Endothelial cell of umbilical vein (primary cell): ENCODE results near the gene ZBTB37.
"Not testable (repeated sequence)": the region's sequence is repeated elsewhere in the genome, so short reads cannot be mapped to it uniquely, and the experiment has no call there.

ENCODE experiments used
- EZH2 ChIP-seq: IDR thresholded peaks from 2 replicates; pipeline ENCODE4 v1.6.1; 2012; ENCODE audit warnings: borderline replicate concordance, low read depth, mild to moderate bottlenecking, moderate library complexity, low read length, inconsistent platforms; ENCODE audit not compliant: severe bottlenecking
- FOS ChIP-seq: IDR thresholded peaks from 2 replicates; pipeline ENCODE4 v1.6.1; 2011; ENCODE audit warnings: mild to moderate bottlenecking, low read length, moderate library complexity, borderline replicate concordance; ENCODE audit not compliant: insufficient read depth
- GATA2 ChIP-seq: IDR thresholded peaks from 2 replicates; pipeline ENCODE4 v1.7.0; 2011; ENCODE audit warnings: low read depth, mild to moderate bottlenecking, moderate library complexity, mixed read lengths, low read length; ENCODE audit not compliant: insufficient read length, insufficient read depth
- POLR2A ChIP-seq: IDR thresholded peaks from 2 replicates; pipeline ENCODE4 v1.6.1; 2012; ENCODE audit warnings: low read depth, mild to moderate bottlenecking, control low read depth, low read length
- POLR2AphosphoS5 ChIP-seq: IDR thresholded peaks from 2 replicates; pipeline ENCODE4 v1.6.1; 2012; ENCODE audit warnings: low read depth, mild to moderate bottlenecking, control low read depth, low read length, moderate library complexity; ENCODE audit not compliant: insufficient read depth
- TF ChIP-seq, protein P1 (sequence below), 2 donors: IDR thresholded peaks; 1 replicate in 1 of 2; 2 replicates in 1 of 2; pipeline ENCODE4 v1.5.1; 2011; ENCODE audit warnings: low read length in 2 of 2, mild to moderate bottlenecking in 2 of 2, moderate library complexity in 2 of 2, control low read depth in 1 of 2, inconsistent platforms in 1 of 2, low read depth in 1 of 2; ENCODE audit not compliant: insufficient read depth in 1 of 2; ENCODE audit errors: extremely low read depth in 1 of 2

DNA sequence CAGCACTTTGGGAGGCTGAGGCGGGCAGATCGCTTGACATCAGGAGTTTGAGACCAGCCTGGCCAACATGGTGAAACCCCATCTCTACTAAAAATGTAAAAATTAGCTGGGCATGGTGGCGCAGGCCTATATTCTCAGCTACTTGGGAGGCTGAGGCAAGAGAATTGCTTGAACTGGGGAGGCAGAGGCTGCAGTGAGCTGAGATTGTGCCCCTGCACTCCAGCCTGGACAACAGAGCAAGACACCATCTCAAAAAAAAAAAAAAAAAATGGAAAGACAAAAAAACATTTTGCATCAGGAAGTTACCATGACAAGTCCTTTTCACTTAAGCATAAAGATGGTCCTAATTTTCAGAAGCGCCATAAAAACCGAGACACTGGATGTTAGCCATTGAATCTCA is 62.4 kb downstream of the ZBTB37 start:
- not testable (repeated sequence) for TF ChIP-seq EZH2, POLR2A, FOS, POLR2AphosphoS5, GATA2
- TF ChIP-seq, protein P1, sequence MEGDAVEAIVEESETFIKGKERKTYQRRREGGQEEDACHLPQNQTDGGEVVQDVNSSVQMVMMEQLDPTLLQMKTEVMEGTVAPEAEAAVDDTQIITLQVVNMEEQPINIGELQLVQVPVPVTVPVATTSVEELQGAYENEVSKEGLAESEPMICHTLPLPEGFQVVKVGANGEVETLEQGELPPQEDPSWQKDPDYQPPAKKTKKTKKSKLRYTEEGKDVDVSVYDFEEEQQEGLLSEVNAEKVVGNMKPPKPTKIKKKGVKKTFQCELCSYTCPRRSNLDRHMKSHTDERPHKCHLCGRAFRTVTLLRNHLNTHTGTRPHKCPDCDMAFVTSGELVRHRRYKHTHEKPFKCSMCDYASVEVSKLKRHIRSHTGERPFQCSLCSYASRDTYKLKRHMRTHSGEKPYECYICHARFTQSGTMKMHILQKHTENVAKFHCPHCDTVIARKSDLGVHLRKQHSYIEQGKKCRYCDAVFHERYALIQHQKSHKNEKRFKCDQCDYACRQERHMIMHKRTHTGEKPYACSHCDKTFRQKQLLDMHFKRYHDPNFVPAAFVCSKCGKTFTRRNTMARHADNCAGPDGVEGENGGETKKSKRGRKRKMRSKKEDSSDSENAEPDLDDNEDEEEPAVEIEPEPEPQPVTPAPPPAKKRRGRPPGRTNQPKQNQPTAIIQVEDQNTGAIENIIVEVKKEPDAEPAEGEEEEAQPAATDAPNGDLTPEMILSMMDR (IDR thresholded peaks at IDR 0.05; ENCODE audit: extremely low read depth in 1 of 2, insufficient read depth in 1 of 2, low read depth in 1 of 2, low read length in 2 of 2) = not testable (repeated sequence)
